ENCODE data around the gene BICC1. TPM values are rescaled to one million over a fixed set of nuclear protein-coding genes. Genes with fewer than 3 reads are reported as not detected.

Gene BICC1
- total and polyA plus RNA-seq, 2 donors (not counting 1 experiment from before 2014, with no cell fraction given), result 22.6 to 64.7 TPM

- Histone ChIP-seq H2AFZ (ENCODE audit: low read length) (peak overlapping the region; percentile 82), H3K27me3 (ENCODE audit: control insufficient read depth, insufficient read depth, low read length) (no peaks in the 10 kb centered on the region), H3K79me2 (ENCODE audit: control insufficient read depth, insufficient read depth, low read length) (peaks cover 33% of the 10 kb centered on the region), H3K4me2 (ENCODE audit: extremely low read depth, insufficient read depth, low read length) (peak overlapping the region; percentile 95), H3K4me1 (ENCODE audit: control insufficient read depth, extremely low read depth, insufficient read depth, low read length) (peaks cover 2% of the 10 kb centered on the region), H3K36me3 (ENCODE audit: control insufficient read depth, insufficient read depth, low read length) (no peaks in the 10 kb centered on the region), H3K9ac (ENCODE audit: insufficient read depth, low read length) (no peak overlapping the region), H4K20me1 (ENCODE audit: control insufficient read depth, extremely low read depth, insufficient read depth, low read length) (no peaks in the 10 kb centered on the region), H3K4me3 (replicated peaks in 1 of 4; ENCODE audit: control extremely low read depth in 1 of 4, insufficient read depth in 1 of 4, low read depth in 3 of 4, low read length in 4 of 4) (peak overlapping the region; percentile 54 to 80 (median 70)), H3K27ac (ENCODE audit: insufficient read depth, low read length) (peak overlapping the region; percentile 44), H3K9me3 (ENCODE audit: control insufficient read depth, insufficient read depth, low read depth, low read length) (no peaks in the 10 kb centered on the region)
- TF ChIP-seq EZH2 (IDR thresholded peaks at IDR 0.05; ENCODE audit: low read length, missing control alignments) (no peak), CTCF (conservative IDR thresholded peaks at IDR 0.05 in 1 of 2, IDR thresholded peaks at IDR 0.05 in 1 of 2; ENCODE audit: low read depth in 1 of 2, low read length in 2 of 2) (no peak)
- peak in 1 of 2 donors; percentile 6 for DNase-seq (ENCODE audit: low read depth in 2 of 2)
These were observed 744 bp upstream of the BICC1 start for GRCh38 chr10:58511765-58512490.

- Histone ChIP-seq H3K79me2 (ENCODE audit: control insufficient read depth, insufficient read depth, low read length) (peaks cover 45% of the 10 kb centered on the region), H3K9me3 (ENCODE audit: control insufficient read depth, insufficient read depth, low read depth, low read length) (no peaks in the 10 kb centered on the region), H3K9ac (ENCODE audit: insufficient read depth, low read length) (peak overlapping the region; percentile 87), H4K20me1 (ENCODE audit: control insufficient read depth, extremely low read depth, insufficient read depth, low read length) (no peaks in the 10 kb centered on the region), H2AFZ (ENCODE audit: low read length) (peak overlapping the region; percentile 74), H3K4me3 (replicated peaks in 1 of 4; ENCODE audit: control extremely low read depth in 1 of 4, insufficient read depth in 1 of 4, low read depth in 3 of 4, low read length in 4 of 4) (peak overlapping the region; percentile 73 to 83 (median 78)), H3K4me1 (ENCODE audit: control insufficient read depth, extremely low read depth, insufficient read depth, low read length) (peaks cover 2% of the 10 kb centered on the region), H3K36me3 (ENCODE audit: control insufficient read depth, insufficient read depth, low read length) (no peaks in the 10 kb centered on the region), H3K4me2 (ENCODE audit: extremely low read depth, insufficient read depth, low read length) (peak overlapping the region; percentile 26), H3K27ac (ENCODE audit: insufficient read depth, low read length) (peak overlapping the region; percentile 80), H3K27me3 (ENCODE audit: control insufficient read depth, insufficient read depth, low read length) (no peaks in the 10 kb centered on the region)
- peak; percentile 78 to 82 for DNase-seq (ENCODE audit: low read depth in 2 of 2)
- TF ChIP-seq EZH2 (IDR thresholded peaks at IDR 0.05; ENCODE audit: low read length, missing control alignments), result no peak
- TF ChIP-seq CTCF (conservative IDR thresholded peaks at IDR 0.05 in 1 of 2, IDR thresholded peaks at IDR 0.05 in 1 of 2; ENCODE audit: low read depth in 1 of 2, low read length in 2 of 2), result no peak
These were observed 777 bp downstream of the BICC1 start for GRCh38 chr10:58513188-58514110.
